HepG2 (cell line): ENCODE data around the gene SSU72. TPM values are rescaled to one million over a fixed set of nuclear protein-coding genes. Genes with fewer than 3 reads are reported as not detected.

Experiments
- ATAC-seq: fragments of 200-7000 bp; cut with Tn5 transposase; 3 replicates; pipeline ENCODE4 v1.9.1; 2020; ENCODE audit warnings: mild to moderate bottlenecking, moderate library complexity
- BruUV-seq: library from RNA; stranded (reverse); fragments of 400-500 nt; replicated peaks from 2 replicates; lab custom pipeline; 2021; lab: Mats Ljungman, UMichigan
- CTCF ChIA-PET: fragments of 300-600 bp; formaldehyde crosslinking; extraction: SDS; loops from one replicate; lab custom pipeline; 2021; ENCODE audit warnings: low total read pairs, inconsistent platforms, low intra/inter-chr PET ratio; lab: Yijun Ruan, JAX
- POLR2A ChIA-PET: fragments of 350-600 bp; sonication (Branson Sonifier 250); formaldehyde crosslinking; loops from one replicate; lab custom pipeline; 2020; ENCODE audit warnings: antibody characterized with exemption, inconsistent platforms; lab: Yijun Ruan, JAX
- DNase-seq: peaks from one replicate; pipeline ENCODE4 v3.0.0-alpha.2; 2015; ENCODE audit warnings: low spot score
- FAIRE-seq: peaks from 3 replicates; lab custom pipeline; 2011; peaks lifted over from hg19 to GRCh38; lab: Jason Lieb, UNC
- H2AFZ ChIP-seq: one replicate; pipeline ENCODE4 v1.6.1; 2011; ENCODE audit warnings: low read length, inconsistent platforms
- H3K27ac ChIP-seq: fragments of 300-600 bp; 3 replicates; pipeline ENCODE4 v1.8.0; 2011; ENCODE audit warnings: mixed run types, mild to moderate bottlenecking, mixed read lengths, low read length, inconsistent platforms; ENCODE audit not compliant: insufficient read depth; ENCODE audit errors: extremely low read length
- H3K27me3 ChIP-seq, 2 experiments: fragments of 200-600 bp in 1 of 2; 2 replicates in 1 of 2; 3 replicates in 1 of 2; pipeline versions ENCODE4 v1.6.0 to v1.8.0; 2011; ENCODE audit warnings: low read length in 2 of 2, mild to moderate bottlenecking in 2 of 2, moderate library complexity in 2 of 2, inconsistent platforms in 1 of 2; ENCODE audit not compliant: insufficient read depth in 2 of 2, control insufficient read depth in 1 of 2
- H3K36me3 ChIP-seq, 2 experiments: fragments of 200-600 bp in 1 of 2; replicated peaks in 1 of 2; 2 replicates in 1 of 2; 3 replicates in 1 of 2; pipeline versions ENCODE4 v1.5.1 to v1.8.0; 2011; ENCODE audit warnings: low read length in 2 of 2, inconsistent platforms in 1 of 2; ENCODE audit not compliant: insufficient read depth in 2 of 2, control insufficient read depth in 1 of 2
- H3K4me1 ChIP-seq: 2 replicates; pipeline ENCODE4 v1.5.1; 2012; ENCODE audit warnings: low read length, inconsistent platforms; ENCODE audit not compliant: insufficient read depth
- H3K4me2 ChIP-seq: 2 replicates; pipeline ENCODE4 v1.6.0; 2011; ENCODE audit warnings: low read depth, low read length, inconsistent platforms
- H3K4me3 ChIP-seq, 3 experiments: fragments of 200-600 bp in 1 of 3; sonication (generic), shearing (Covaris generic) in 1 of 3; replicated peaks in 1 of 3; 2 replicates each; pipeline ENCODE4 v1.5.1; 2011 to 2016; ENCODE audit warnings: low read length in 3 of 3, inconsistent platforms in 2 of 3, low read depth in 2 of 3, mild to moderate bottlenecking in 2 of 3, control low read depth in 1 of 3, mixed read lengths in 1 of 3; ENCODE audit not compliant: insufficient read depth in 1 of 3
- H3K79me2 ChIP-seq: one replicate; pipeline ENCODE4 v1.6.1; 2011; ENCODE audit warnings: low read length, inconsistent platforms; ENCODE audit not compliant: insufficient read depth
- H3K9ac ChIP-seq: 2 replicates; pipeline ENCODE4 v1.6.0; 2011; ENCODE audit warnings: mild to moderate bottlenecking, low read depth, low read length, inconsistent platforms; ENCODE audit not compliant: insufficient read depth
- H3K9me3 ChIP-seq: 2 replicates; pipeline ENCODE4 v1.5.1; 2012; ENCODE audit warnings: mild to moderate bottlenecking, low read length
- H4K20me1 ChIP-seq: 2 replicates; pipeline ENCODE4 v1.6.0; 2011; ENCODE audit warnings: inconsistent platforms, mild to moderate bottlenecking, low read length, moderate library complexity; ENCODE audit not compliant: insufficient read depth
- HCFC1 ChIP-seq: fragments of 150-350 bp; IDR thresholded peaks from 2 replicates; pipeline ENCODE4 v1.6.1; 2014; ENCODE audit warnings: low read depth, low read length
- PAX8 ChIP-seq: sonication (generic); formaldehyde crosslinking; IDR thresholded peaks from 2 replicates; pipeline ENCODE4 v1.8.0; 2022; ENCODE audit warnings: mild to moderate bottlenecking, missing genetic modification reagents, borderline replicate concordance
- PTBP1 ChIP-seq: fragments of 200-400 bp; formaldehyde crosslinking; IDR thresholded peaks from 2 replicates; pipeline ENCODE4 v1.6.1; 2018; ENCODE audit warnings: low read length, low read depth; ENCODE audit not compliant: poor library complexity, severe bottlenecking
- SMAD9 ChIP-seq: sonication (generic); formaldehyde crosslinking; IDR thresholded peaks from 2 replicates; pipeline ENCODE4 v1.5.1; 2020; ENCODE audit warnings: mild to moderate bottlenecking, missing genetic modification reagents
- TSC22D2 ChIP-seq: sonication (generic); formaldehyde crosslinking; IDR thresholded peaks from 2 replicates; pipeline ENCODE4 v1.5.1; 2020; ENCODE audit warnings: missing genetic modification reagents, mild to moderate bottlenecking, borderline replicate concordance
- ZNF30 ChIP-seq: sonication (generic); formaldehyde crosslinking; IDR thresholded peaks from 2 replicates; pipeline ENCODE4 v1.5.0; 2020; ENCODE audit warnings: mild to moderate bottlenecking, missing genetic modification reagents
- ZNF550 ChIP-seq: sonication (generic); formaldehyde crosslinking; IDR thresholded peaks from 2 replicates; pipeline ENCODE4 v1.4.0; 2020; ENCODE audit warnings: mild to moderate bottlenecking, missing genetic modification reagents, borderline replicate concordance
- ZNF562 ChIP-seq: sonication (generic); formaldehyde crosslinking; IDR thresholded peaks from 2 replicates; pipeline ENCODE4 v1.8.0; 2022; ENCODE audit warnings: missing genetic modification reagents, borderline replicate concordance
- ZNF564 ChIP-seq: sonication (generic); formaldehyde crosslinking; IDR thresholded peaks from 2 replicates; pipeline ENCODE4 v1.8.1; 2023; ENCODE audit warnings: mild to moderate bottlenecking, missing genetic modification reagents
- WGBS: methylation state at CpG from one replicate; pipeline ENCODE4 v1.1.6; 2017; ENCODE audit warnings: low lambda C conversion rate; 5-methylcytosine and 5-hydroxymethylcytosine counted together
- in situ Hi-C: cut with HindIII; loops from 2 replicates; pipeline ENCODE4 v1.10.0; 2017; ENCODE audit warnings: low pct_unique_long_range_greater_than_20kb; ENCODE audit not compliant: extremely low pct_ligation_motif_present
- intact Hi-C: fragments of 100-400 bp; cut with micrococcal nuclease; formaldehyde crosslinking; loops from one replicate; pipeline ENCODE4 v1.10.0; 2022; ENCODE audit not compliant: unreplicated experiment
- polyA plus RNA-seq, 8 experiments: library from polyadenylated mRNA; depleted of rRNA in 3 of 8; stranded (reverse) in 7 of 8; unstranded in 1 of 8; fragments of >200 nt; fragmentation: Illumina TruSeq in 4 of 8; extraction: Trizol in 4 of 8; gene quantifications; 2 replicates each; pipeline versions ENCODE4 v1.2.1 to v1.2.3, GENCODE V29; 2011 to 2016; ENCODE audit warnings: low read depth in 4 of 8, missing spikeins in 1 of 8, mixed read lengths in 1 of 8; ENCODE audit not compliant: insufficient read depth in 1 of 8
- total RNA-seq, 5 experiments: library from RNA; depleted of rRNA; stranded (reverse); fragments of >200 nt; fragmentation: Illumina TruSeq; extraction: Trizol; gene quantifications; 2 replicates each; pipeline ENCODE4 v1.2.3, GENCODE V29; 2016; ENCODE audit warnings: low read depth in 1 of 5

Gene SSU72
- total and polyA plus RNA-seq, 2 of the 13 experiments (the other 11 are each of a cell fraction or from before 2014, with no cell fraction given): 42.8 to 67.1 TPM

GRCh38 chr1:1605034-1605591, 30.4 kb upstream of the SSU72 start (continued):
- no peak for TF ChIP-seq ZNF30 (CRISPR knock-in tag)

GRCh38 chr1:1604374-1605033, 29.8 kb upstream of the SSU72 start:
- ATAC-seq (no peak), FAIRE-seq (no peak), DNase-seq (no peak)
- H3K36me3 ChIP-seq: no peaks in the 10 kb centered on the region
- in situ Hi-C loops: no loop called here
- BruUV-seq: no TSS peak
- peaks cover 1 to 9% of the 10 kb centered on the region in 2 experiments; a peak in 2 of 5 replicates for H3K27me3 ChIP-seq
- H3K4me3 ChIP-seq: no peak overlapping the region
- TF ChIP-seq PTBP1 (no peak), PAX8 (CRISPR knock-in tag) (no peak), TSC22D2 (CRISPR knock-in tag) (no peak), SMAD9 (CRISPR knock-in tag) (no peak), ZNF562 (CRISPR knock-in tag) (no peak), HCFC1 (no peak), ZNF564 (CRISPR knock-in tag) (no peak), ZNF550 (CRISPR knock-in tag) (no peak)
- no peaks in the 10 kb centered on the region for H3K9me3 ChIP-seq
- peak overlapping the region; percentile 8; the same call in 1 of the 2 replicates for H3K4me2 ChIP-seq
- no peak overlapping the region for H3K27ac ChIP-seq
- ChIA-PET CTCF (no interaction called here), POLR2A (interaction anchor here (1.4 kb wide), 1 partner anchor 10 kb away, joined by 13 read pairs; the partner anchor contains the start of gene MIB2)
- H3K79me2 ChIP-seq: no peaks in the 10 kb centered on the region
- no peak overlapping the region for H3K9ac ChIP-seq
- H2AFZ ChIP-seq: no peak overlapping the region
- intact Hi-C loops: no loop called here
- peaks cover 37% of the 10 kb centered on the region for H3K4me1 ChIP-seq
- H4K20me1 ChIP-seq: no peaks in the 10 kb centered on the region
- 25% methylated on average over 10 of the region's 15 CpGs for WGBS
